Measurements from ENCODE around the gene PNLIPRP2.

DNA sequence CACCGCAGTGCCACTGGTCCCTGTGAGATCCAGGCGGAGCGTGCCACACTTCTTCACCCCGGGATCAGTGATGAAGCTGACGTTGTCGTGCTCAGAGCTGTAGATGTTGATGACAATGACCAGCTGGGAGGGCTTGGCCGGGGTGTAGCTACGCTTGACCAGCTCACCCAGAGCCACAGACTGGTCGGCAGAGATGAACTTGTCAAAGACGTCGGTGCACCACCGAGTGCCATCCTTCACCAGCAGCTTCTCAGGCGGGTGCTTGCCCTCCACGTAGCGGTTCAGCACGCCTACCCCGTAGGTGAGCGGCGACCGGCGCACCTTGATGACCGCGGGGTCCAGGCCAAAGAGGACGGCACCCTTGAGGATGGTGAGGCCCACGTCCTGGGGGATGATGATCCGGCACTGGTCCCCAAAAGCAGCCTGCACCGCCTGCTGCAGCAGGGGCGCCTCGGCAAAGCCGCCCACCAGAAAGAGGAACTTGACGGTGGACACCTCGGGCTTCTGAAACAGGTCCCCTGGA lies 54.2 kb downstream of the PNLIPRP2 start:
- TF ChIP-seq, protein P1, sequence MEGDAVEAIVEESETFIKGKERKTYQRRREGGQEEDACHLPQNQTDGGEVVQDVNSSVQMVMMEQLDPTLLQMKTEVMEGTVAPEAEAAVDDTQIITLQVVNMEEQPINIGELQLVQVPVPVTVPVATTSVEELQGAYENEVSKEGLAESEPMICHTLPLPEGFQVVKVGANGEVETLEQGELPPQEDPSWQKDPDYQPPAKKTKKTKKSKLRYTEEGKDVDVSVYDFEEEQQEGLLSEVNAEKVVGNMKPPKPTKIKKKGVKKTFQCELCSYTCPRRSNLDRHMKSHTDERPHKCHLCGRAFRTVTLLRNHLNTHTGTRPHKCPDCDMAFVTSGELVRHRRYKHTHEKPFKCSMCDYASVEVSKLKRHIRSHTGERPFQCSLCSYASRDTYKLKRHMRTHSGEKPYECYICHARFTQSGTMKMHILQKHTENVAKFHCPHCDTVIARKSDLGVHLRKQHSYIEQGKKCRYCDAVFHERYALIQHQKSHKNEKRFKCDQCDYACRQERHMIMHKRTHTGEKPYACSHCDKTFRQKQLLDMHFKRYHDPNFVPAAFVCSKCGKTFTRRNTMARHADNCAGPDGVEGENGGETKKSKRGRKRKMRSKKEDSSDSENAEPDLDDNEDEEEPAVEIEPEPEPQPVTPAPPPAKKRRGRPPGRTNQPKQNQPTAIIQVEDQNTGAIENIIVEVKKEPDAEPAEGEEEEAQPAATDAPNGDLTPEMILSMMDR (conservative IDR thresholded peaks at IDR 0.05 in 1 of 2, IDR thresholded peaks at IDR 0.05 in 1 of 2; ENCODE audit: low read depth in 1 of 2, low read length in 2 of 2) = no peak
- TF ChIP-seq EZH2 (IDR thresholded peaks at IDR 0.05; ENCODE audit: low read length, missing control alignments) = no peak

All from fibroblast of lung (primary cell).